HL-60 (cell line): ENCODE data around the gene ANKRD44.

Source experiments
- POLR2AphosphoS5 ChIP-seq: IDR thresholded peaks from 2 replicates; pipeline ENCODE4 v1.6.1; 2012; ENCODE audit warnings: low read depth
- TF ChIP-seq, protein P1 (sequence below): IDR thresholded peaks from one replicate; pipeline ENCODE4 v1.5.1; 2011; ENCODE audit warnings: low read length, control low read depth, inconsistent platforms; ENCODE audit not compliant: insufficient read depth

DNA sequence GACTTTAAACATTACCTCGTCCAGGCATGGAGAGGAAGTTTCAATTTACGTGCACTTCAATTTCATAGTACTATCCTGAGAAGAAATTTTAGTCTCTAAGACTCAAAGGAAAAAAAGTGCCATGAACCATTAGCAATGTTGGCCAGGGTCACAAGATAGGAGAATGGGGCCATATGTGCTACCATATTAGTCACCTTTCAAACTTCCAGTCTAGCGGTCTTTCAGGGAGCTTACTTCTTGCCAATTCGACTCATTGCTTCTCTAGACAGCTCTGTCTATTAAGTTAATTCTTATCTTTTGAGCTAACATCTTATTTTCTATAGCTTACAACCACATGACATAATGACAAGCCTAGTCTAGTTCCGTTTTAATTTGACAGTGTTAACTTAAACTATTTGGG, 129.1 kb downstream of the ANKRD44 start:
- no peak for TF ChIP-seq POLR2AphosphoS5
- TF ChIP-seq, protein P1, sequence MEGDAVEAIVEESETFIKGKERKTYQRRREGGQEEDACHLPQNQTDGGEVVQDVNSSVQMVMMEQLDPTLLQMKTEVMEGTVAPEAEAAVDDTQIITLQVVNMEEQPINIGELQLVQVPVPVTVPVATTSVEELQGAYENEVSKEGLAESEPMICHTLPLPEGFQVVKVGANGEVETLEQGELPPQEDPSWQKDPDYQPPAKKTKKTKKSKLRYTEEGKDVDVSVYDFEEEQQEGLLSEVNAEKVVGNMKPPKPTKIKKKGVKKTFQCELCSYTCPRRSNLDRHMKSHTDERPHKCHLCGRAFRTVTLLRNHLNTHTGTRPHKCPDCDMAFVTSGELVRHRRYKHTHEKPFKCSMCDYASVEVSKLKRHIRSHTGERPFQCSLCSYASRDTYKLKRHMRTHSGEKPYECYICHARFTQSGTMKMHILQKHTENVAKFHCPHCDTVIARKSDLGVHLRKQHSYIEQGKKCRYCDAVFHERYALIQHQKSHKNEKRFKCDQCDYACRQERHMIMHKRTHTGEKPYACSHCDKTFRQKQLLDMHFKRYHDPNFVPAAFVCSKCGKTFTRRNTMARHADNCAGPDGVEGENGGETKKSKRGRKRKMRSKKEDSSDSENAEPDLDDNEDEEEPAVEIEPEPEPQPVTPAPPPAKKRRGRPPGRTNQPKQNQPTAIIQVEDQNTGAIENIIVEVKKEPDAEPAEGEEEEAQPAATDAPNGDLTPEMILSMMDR: no peak
